HEK293 (cell line): ENCODE measurements around the gene HOMER1.

Experiments
- WT1 ChIP-seq: fragments of 450-650 bp; formaldehyde crosslinking; IDR thresholded peaks from 2 replicates; pipeline ENCODE4 v1.5.1; 2016; ENCODE audit warnings: missing biosample characterization, missing genetic modification characterization
- YY1 ChIP-seq: fragments of 450-650 bp; formaldehyde crosslinking; IDR thresholded peaks from 2 replicates; pipeline ENCODE4 v1.5.1; 2018; ENCODE audit warnings: missing biosample characterization, missing genetic modification characterization
- ZBTB7A ChIP-seq: fragments of 450-650 bp; formaldehyde crosslinking; IDR thresholded peaks from 2 replicates; pipeline ENCODE4 v1.5.1; 2016; ENCODE audit warnings: low read depth, missing biosample characterization, missing genetic modification characterization
- ZNF24 ChIP-seq: fragments of 450-650 bp; formaldehyde crosslinking; IDR thresholded peaks from 2 replicates; pipeline ENCODE4 v1.5.1; 2016; ENCODE audit warnings: missing biosample characterization, missing genetic modification characterization
- ZNF426 ChIP-seq: fragments of 450-650 bp; formaldehyde crosslinking; IDR thresholded peaks from 2 replicates; pipeline ENCODE4 v1.5.1; 2017; ENCODE audit warnings: missing biosample characterization, missing genetic modification characterization, mild to moderate bottlenecking, inconsistent platforms, moderate library complexity
- ZNF558 ChIP-seq: fragments of 450-650 bp; formaldehyde crosslinking; IDR thresholded peaks from 2 replicates; pipeline ENCODE4 v1.5.1; 2016; ENCODE audit warnings: missing biosample characterization, missing genetic modification characterization
- ZNF624 ChIP-seq: fragments of 450-650 bp; formaldehyde crosslinking; IDR thresholded peaks from 2 replicates; pipeline ENCODE4 v1.5.1; 2017; ENCODE audit warnings: missing biosample characterization, missing genetic modification characterization
- ZNF629 ChIP-seq: fragments of 450-650 bp; formaldehyde crosslinking; IDR thresholded peaks from 2 replicates; pipeline ENCODE4 v1.5.1; 2017; ENCODE audit warnings: missing biosample characterization, missing genetic modification characterization
- ZNF660 ChIP-seq: fragments of 450-650 bp; IDR thresholded peaks from 2 replicates; pipeline ENCODE4 v1.5.1; 2018; ENCODE audit warnings: missing biosample characterization, mild to moderate bottlenecking, missing genetic modification characterization
- ZNF747 ChIP-seq: fragments of 450-650 bp; formaldehyde crosslinking; IDR thresholded peaks from 2 replicates; pipeline ENCODE4 v1.5.1; 2016; ENCODE audit warnings: missing biosample characterization, missing genetic modification characterization
- TF ChIP-seq, protein P1 (sequence below): fragments of 450-650 bp; formaldehyde crosslinking; IDR thresholded peaks from 2 replicates; pipeline ENCODE4 v1.5.1; 2016; ENCODE audit warnings: missing biosample characterization, missing genetic modification characterization
- TF ChIP-seq, protein P2 (sequence below): fragments of 450-650 bp; formaldehyde crosslinking; IDR thresholded peaks from 2 replicates; pipeline ENCODE4 v1.5.1; 2016; ENCODE audit warnings: missing biosample characterization, missing genetic modification characterization
- TF ChIP-seq, protein P3 (sequence below): fragments of 450-650 bp; formaldehyde crosslinking; IDR thresholded peaks from 2 replicates; pipeline ENCODE4 v1.5.1; 2016; ENCODE audit warnings: missing biosample characterization, missing genetic modification characterization, borderline replicate concordance
- TF ChIP-seq, protein P4 (sequence below): fragments of 450-650 bp; formaldehyde crosslinking; IDR thresholded peaks from 2 replicates; pipeline ENCODE4 v1.5.1; 2016; ENCODE audit warnings: missing biosample characterization, missing genetic modification characterization, borderline replicate concordance

DNA sequence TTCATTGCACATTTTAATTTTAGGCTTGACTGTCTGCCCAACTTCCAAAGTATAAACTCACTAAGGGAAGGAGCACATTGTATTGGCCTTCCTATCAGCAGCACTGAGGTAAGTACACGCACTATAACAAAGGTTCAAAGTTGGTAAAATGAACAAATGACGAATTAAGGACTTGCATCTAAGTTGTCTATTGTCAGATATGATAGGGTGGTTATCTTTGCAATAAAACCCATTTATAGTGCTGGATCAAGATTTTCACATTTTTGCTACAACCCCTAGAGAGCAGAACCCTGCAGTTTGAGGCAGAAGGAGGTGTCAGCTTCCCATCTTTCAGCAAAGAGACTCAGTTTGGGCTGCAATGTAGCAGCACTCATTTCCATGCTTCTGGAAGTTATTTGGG lies 5.1 kb downstream of the HOMER1 start:
- TF ChIP-seq ZNF660 (tag by site-specific recombination), result no peak
- no peak for TF ChIP-seq ZNF426 (tag by site-specific recombination)
- TF ChIP-seq WT1, result no peak
- TF ChIP-seq, protein P1, sequence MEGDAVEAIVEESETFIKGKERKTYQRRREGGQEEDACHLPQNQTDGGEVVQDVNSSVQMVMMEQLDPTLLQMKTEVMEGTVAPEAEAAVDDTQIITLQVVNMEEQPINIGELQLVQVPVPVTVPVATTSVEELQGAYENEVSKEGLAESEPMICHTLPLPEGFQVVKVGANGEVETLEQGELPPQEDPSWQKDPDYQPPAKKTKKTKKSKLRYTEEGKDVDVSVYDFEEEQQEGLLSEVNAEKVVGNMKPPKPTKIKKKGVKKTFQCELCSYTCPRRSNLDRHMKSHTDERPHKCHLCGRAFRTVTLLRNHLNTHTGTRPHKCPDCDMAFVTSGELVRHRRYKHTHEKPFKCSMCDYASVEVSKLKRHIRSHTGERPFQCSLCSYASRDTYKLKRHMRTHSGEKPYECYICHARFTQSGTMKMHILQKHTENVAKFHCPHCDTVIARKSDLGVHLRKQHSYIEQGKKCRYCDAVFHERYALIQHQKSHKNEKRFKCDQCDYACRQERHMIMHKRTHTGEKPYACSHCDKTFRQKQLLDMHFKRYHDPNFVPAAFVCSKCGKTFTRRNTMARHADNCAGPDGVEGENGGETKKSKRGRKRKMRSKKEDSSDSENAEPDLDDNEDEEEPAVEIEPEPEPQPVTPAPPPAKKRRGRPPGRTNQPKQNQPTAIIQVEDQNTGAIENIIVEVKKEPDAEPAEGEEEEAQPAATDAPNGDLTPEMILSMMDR (tag by site-specific recombination), result no peak
- TF ChIP-seq YY1 (tag by site-specific recombination), result no peak
- TF ChIP-seq, protein P2, sequence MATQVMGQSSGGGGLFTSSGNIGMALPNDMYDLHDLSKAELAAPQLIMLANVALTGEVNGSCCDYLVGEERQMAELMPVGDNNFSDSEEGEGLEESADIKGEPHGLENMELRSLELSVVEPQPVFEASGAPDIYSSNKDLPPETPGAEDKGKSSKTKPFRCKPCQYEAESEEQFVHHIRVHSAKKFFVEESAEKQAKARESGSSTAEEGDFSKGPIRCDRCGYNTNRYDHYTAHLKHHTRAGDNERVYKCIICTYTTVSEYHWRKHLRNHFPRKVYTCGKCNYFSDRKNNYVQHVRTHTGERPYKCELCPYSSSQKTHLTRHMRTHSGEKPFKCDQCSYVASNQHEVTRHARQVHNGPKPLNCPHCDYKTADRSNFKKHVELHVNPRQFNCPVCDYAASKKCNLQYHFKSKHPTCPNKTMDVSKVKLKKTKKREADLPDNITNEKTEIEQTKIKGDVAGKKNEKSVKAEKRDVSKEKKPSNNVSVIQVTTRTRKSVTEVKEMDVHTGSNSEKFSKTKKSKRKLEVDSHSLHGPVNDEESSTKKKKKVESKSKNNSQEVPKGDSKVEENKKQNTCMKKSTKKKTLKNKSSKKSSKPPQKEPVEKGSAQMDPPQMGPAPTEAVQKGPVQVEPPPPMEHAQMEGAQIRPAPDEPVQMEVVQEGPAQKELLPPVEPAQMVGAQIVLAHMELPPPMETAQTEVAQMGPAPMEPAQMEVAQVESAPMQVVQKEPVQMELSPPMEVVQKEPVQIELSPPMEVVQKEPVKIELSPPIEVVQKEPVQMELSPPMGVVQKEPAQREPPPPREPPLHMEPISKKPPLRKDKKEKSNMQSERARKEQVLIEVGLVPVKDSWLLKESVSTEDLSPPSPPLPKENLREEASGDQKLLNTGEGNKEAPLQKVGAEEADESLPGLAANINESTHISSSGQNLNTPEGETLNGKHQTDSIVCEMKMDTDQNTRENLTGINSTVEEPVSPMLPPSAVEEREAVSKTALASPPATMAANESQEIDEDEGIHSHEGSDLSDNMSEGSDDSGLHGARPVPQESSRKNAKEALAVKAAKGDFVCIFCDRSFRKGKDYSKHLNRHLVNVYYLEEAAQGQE (tag by site-specific recombination), result no peak
- no peak for TF ChIP-seq ZBTB7A
- no peak for TF ChIP-seq ZNF629 (tag by site-specific recombination)
- no peak for TF ChIP-seq ZNF558 (tag by site-specific recombination)
- no peak for TF ChIP-seq ZNF24 (tag by site-specific recombination)
- TF ChIP-seq ZNF747 (tag by site-specific recombination), result no peak
- TF ChIP-seq, protein P3, sequence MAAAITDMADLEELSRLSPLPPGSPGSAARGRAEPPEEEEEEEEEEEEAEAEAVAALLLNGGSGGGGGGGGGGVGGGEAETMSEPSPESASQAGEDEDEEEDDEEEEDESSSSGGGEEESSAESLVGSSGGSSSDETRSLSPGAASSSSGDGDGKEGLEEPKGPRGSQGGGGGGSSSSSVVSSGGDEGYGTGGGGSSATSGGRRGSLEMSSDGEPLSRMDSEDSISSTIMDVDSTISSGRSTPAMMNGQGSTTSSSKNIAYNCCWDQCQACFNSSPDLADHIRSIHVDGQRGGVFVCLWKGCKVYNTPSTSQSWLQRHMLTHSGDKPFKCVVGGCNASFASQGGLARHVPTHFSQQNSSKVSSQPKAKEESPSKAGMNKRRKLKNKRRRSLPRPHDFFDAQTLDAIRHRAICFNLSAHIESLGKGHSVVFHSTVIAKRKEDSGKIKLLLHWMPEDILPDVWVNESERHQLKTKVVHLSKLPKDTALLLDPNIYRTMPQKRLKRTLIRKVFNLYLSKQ (tag by site-specific recombination), result no peak
- TF ChIP-seq ZNF624 (tag by site-specific recombination), result no peak
- TF ChIP-seq, protein P4, sequence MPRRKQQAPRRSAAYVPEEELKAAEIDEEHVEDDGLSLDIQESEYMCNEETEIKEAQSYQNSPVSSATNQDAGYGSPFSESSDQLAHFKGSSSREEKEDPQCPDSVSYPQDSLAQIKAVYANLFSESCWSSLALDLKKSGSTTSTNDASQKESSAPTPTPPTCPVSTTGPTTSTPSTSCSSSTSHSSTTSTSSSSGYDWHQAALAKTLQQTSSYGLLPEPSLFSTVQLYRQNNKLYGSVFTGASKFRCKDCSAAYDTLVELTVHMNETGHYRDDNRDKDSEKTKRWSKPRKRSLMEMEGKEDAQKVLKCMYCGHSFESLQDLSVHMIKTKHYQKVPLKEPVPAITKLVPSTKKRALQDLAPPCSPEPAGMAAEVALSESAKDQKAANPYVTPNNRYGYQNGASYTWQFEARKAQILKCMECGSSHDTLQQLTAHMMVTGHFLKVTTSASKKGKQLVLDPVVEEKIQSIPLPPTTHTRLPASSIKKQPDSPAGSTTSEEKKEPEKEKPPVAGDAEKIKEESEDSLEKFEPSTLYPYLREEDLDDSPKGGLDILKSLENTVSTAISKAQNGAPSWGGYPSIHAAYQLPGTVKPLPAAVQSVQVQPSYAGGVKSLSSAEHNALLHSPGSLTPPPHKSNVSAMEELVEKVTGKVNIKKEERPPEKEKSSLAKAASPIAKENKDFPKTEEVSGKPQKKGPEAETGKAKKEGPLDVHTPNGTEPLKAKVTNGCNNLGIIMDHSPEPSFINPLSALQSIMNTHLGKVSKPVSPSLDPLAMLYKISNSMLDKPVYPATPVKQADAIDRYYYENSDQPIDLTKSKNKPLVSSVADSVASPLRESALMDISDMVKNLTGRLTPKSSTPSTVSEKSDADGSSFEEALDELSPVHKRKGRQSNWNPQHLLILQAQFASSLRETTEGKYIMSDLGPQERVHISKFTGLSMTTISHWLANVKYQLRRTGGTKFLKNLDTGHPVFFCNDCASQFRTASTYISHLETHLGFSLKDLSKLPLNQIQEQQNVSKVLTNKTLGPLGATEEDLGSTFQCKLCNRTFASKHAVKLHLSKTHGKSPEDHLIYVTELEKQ, result no peak
